Fibroblast of the aortic adventitia (primary cell): ENCODE measurements around the gene SYNCRIP. TPM values are rescaled to one million over a fixed set of nuclear protein-coding genes. Genes with fewer than 3 reads are reported as not detected.
"Not testable (repeated sequence)": the region's sequence is repeated elsewhere in the genome, so short reads cannot be mapped to it uniquely, and the experiment has no call there.

Experiments used
- DNase-seq: peaks from one replicate; pipeline ENCODE4 v3.0.0-alpha.2; 2010; ENCODE audit warnings: low read depth
- H3K4me3 ChIP-seq: 2 replicates; pipeline ENCODE4 v1.5.1; 2011; ENCODE audit warnings: low read depth, mild to moderate bottlenecking, control low read depth, low read length, moderate library complexity
- CTCF ChIP-seq: IDR thresholded peaks from 2 replicates; pipeline ENCODE4 v1.5.1; 2011; ENCODE audit warnings: mild to moderate bottlenecking, low read length, control low read depth, inconsistent platforms; ENCODE audit not compliant: insufficient read depth
- total RNA-seq: library from RNA; depleted of rRNA; stranded (reverse); fragments of >200 nt; gene quantifications from 2 replicates; pipeline ENCODE4 v1.2.3, GENCODE V29; 2012; ENCODE audit warnings: low replicate concordance

The SYNCRIP gene
- total RNA-seq, 1 donor = 90.5 TPM

- DNase-seq = peak; percentile 42
- TF ChIP-seq CTCF = no peak
These were observed 48.3 kb downstream of the SYNCRIP start for GRCh38 chr6:85594197-85594930.

GRCh38 chr6:85593438-85594196, 49.1 kb downstream of the SYNCRIP start, which contains the start of gene SNX14:
Gene SNX14 (minus strand): TSS chr6:85593858. CDS start chr6:85593718, 140 bp downstream.
- peak; percentile 96 for DNase-seq
- H3K4me3 ChIP-seq = peak within 1 kb of the TSS; percentile 88
- TF ChIP-seq CTCF = peak; percentile 7

More at GRCh38 chr6:85594197-85594930, 48.3 kb downstream of the SYNCRIP start:
- peak overlapping the region; percentile 88 for H3K4me3 ChIP-seq

- DNase-seq = no peak
- H3K4me3 ChIP-seq = peak overlapping the region; percentile 88
- TF ChIP-seq CTCF = no peak
These were observed 50.7 kb downstream of the SYNCRIP start for GRCh38 chr6:85592033-85592432.

- DNase-seq = no peak
- no peak for TF ChIP-seq CTCF
- H3K4me3 ChIP-seq = no peak overlapping the region
These were observed 51.5 kb downstream of the SYNCRIP start for GRCh38 chr6:85591207-85591606.

GRCh38 chr6:85585741-85586140, 56.9 kb downstream of the SYNCRIP start:
- no peak overlapping the region for H3K4me3 ChIP-seq
- DNase-seq = no peak
- no peak for TF ChIP-seq CTCF

- DNase-seq, H3K4me3 ChIP-seq: not testable (repeated sequence)
These were observed 59.9 kb downstream of the SYNCRIP start for GRCh38 chr6:85582832-85583231.

- no peak overlapping the region for H3K4me3 ChIP-seq
- no peak for DNase-seq
- TF ChIP-seq CTCF = no peak
These were observed 61.1 kb downstream of the SYNCRIP start for GRCh38 chr6:85581572-85581971.
